Mesodermal cell (in vitro differentiated cells): Measurements from ENCODE around the gene PLD2.
"Not testable (repeated sequence)": the region's sequence is repeated elsewhere in the genome, so short reads cannot be mapped to it uniquely, and the experiment has no call there.

Experiments
- H3K27ac ChIP-seq: 2 replicates; pipeline ENCODE4 v1.7.0; 2013; ENCODE audit warnings: mild to moderate bottlenecking, low read depth, low read length, moderate library complexity; ENCODE audit not compliant: severe bottlenecking
- H3K36me3 ChIP-seq: 2 replicates; pipeline ENCODE4 v1.7.1; 2013; ENCODE audit warnings: mild to moderate bottlenecking, low read length, moderate library complexity; ENCODE audit not compliant: control insufficient read depth, insufficient read depth
- H3K4me1 ChIP-seq: one replicate; pipeline ENCODE4 v1.7.1; 2013; ENCODE audit warnings: mild to moderate bottlenecking, low read length; ENCODE audit not compliant: insufficient read depth, control insufficient read depth, poor library complexity, severe bottlenecking
- H3K4me3 ChIP-seq: 2 replicates; pipeline ENCODE4 v1.7.0; 2013; ENCODE audit warnings: low read length, control low read depth, mild to moderate bottlenecking; ENCODE audit not compliant: insufficient read depth, poor library complexity, severe bottlenecking; ENCODE audit errors: extremely low read depth
- H3K9me3 ChIP-seq: 2 replicates; pipeline ENCODE4 v1.7.1; 2013; ENCODE audit warnings: mild to moderate bottlenecking, low read length, moderate library complexity; ENCODE audit not compliant: control insufficient read depth
- WGBS, 2 experiments: methylation state at CpG; one replicate each; pipeline ENCODE4 v1.1.5; 2013; ENCODE audit warnings: missing lambda C conversion rate in 2 of 2; ENCODE audit not compliant: insufficient coverage in 2 of 2; 5-methylcytosine and 5-hydroxymethylcytosine counted together

Gene PLD2

DNA sequence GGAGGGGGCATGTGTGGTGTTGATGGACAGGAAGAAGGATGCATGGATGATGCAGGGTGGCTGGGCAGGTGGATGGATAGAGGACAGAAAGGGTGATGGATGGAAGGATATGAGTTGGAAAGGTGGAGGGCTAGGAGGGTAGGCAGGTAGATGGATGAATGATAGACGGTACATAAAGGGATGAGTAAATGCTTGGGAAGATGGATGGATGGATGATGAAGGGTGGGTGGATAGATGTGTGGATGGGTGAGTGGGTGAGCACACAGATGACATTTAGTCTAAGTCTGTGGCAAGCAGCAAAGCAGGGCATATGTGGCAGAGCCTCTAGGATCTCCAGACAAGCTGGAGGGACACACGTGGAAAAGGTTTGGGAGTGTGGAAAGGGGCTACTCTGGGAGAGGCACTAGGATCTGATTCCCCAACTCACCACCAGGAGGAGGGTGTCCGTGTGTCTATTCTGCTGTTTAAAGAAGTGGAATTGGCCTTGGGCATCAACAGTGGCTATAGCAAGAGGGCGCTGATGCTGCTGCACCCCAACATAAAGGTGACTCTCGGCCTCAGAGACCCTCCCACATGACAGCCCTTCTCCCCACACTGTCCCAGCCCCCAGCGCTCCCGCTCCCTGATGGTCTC is 8.2 kb downstream of the PLD2 start:
- H3K27ac ChIP-seq: no peak overlapping the region
- no peak overlapping the region for H3K4me3 ChIP-seq
- H3K36me3 ChIP-seq: peaks cover 77% of the 10 kb centered on the region
- H3K9me3 ChIP-seq: no peaks in the 10 kb centered on the region
- WGBS, 2 experiments: 81 to 97% methylated on average over 4 to 5 of the region's 7 CpGs
- no peaks in the 10 kb centered on the region for H3K4me1 ChIP-seq

DNA sequence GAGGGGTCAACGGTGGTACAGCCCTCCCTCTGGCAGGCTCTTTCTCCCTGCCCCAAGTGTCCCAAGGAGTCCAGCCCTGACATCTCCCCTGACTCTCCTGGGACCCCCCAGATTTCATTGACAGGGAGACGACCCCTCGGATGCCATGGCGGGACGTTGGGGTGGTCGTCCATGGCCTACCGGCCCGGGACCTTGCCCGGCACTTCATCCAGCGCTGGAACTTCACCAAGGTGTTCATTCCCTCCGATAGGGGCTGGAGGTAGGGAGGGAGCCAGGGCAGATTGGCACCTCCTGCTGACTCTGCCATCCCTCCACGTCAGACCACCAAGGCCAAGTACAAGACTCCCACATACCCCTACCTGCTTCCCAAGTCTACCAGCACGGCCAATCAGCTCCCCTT is 9.9 kb downstream of the PLD2 start:
- WGBS, 2 experiments: 98 to 99% methylated on average over 6 to 12 of the region's 13 CpGs
- Histone ChIP-seq H3K27ac (no peak overlapping the region), H3K4me1 (no peaks in the 10 kb centered on the region), H3K36me3 (peaks cover 67% of the 10 kb centered on the region), H3K9me3 (no peaks in the 10 kb centered on the region), H3K4me3 (no peak overlapping the region)

DNA sequence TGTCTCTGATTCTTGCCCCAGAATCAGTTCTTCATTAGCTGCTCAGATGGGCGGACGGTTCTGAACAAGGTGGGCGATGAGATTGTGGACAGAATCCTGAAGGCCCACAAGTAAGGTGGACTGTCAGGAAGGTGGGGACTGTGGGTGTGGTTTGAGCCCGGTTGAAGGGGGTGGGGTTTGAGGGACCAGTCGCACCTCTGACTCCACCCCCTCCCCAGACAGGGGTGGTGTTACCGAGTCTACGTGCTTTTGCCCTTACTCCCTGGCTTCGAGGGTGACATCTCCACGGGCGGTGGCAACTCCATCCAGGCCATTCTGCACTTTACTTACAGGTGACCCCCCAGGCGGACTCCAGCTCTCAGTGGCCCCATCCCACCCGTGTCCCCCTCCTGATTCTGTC is 11.3 kb downstream of the PLD2 start:
- no peak overlapping the region for H3K4me3 ChIP-seq
- no peak overlapping the region for H3K27ac ChIP-seq
- H3K9me3 ChIP-seq: no peaks in the 10 kb centered on the region
- H3K4me1 ChIP-seq: no peaks in the 10 kb centered on the region
- WGBS, 2 experiments: 93% methylated on average over 5 to 12 of the region's 12 CpGs
- H3K36me3 ChIP-seq: peaks cover 74% of the 10 kb centered on the region

DNA sequence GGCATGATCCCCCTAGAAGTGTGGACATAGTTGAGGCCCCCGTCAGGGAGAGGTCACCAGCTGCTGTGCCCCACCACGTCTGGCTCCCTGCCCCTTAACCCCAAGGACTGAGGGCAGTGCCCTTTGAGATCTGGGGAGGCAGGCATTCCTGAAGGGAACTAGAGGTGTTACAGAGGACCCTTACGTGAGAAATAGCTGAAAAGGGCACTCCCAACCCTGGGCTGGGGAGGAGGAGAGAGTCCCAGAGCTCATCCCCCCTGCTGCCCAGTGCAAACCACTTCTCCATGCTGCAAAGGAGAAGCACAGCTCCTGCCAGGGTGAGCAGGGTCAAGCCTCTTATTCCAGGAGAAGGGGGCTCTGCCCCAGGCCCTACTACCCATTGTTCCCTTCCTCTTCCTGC is 15.9 kb downstream of the PLD2 start:
- H3K36me3 ChIP-seq: peaks cover 40% of the 10 kb centered on the region
- no peaks in the 10 kb centered on the region for H3K4me1 ChIP-seq
- H3K27ac ChIP-seq: no peak overlapping the region
- WGBS, 2 experiments: 87 to 90% methylated on average over 2 to 3 of the region's 3 CpGs
- no peaks in the 10 kb centered on the region for H3K9me3 ChIP-seq
- no peak overlapping the region for H3K4me3 ChIP-seq

DNA sequence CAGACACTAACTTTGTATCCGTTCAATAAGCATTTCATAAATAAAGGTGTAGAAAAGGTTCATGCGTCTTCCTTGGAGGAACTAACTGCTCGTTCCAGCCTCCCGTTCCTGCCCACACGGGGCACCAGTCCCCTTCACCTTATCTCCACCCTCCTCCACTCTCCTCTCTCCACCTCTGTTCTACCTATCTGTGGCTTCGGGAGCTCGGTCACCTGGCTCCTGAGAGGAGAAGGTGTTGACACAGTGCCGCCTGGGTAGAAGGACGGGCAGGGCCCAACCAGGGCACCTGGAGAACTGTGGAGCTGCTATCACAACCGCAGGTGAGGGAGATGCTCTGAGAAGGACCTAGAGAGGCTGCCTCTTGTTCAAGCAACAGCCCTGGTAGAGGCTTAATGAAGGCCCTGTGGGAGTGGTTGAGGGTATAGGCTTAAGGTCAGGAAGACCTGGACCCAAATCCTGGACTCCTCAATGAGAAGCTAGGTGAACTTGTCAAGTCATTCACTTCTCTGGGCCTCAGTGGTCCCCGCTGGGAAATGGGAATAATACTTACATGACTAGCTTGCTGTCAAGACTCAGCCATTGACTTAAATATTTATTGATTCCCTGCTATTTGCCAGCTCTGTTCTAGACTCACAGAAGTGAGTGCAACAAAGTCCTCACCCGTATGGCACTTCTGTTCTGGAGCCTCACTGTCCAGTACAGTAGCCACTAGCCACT is 16.6 kb downstream of the PLD2 start:
- Histone ChIP-seq H3K9me3 (no peaks in the 10 kb centered on the region), H3K36me3 (peaks cover 33% of the 10 kb centered on the region), H3K27ac (no peak overlapping the region), H3K4me1 (no peaks in the 10 kb centered on the region), H3K4me3 (no peak overlapping the region)
- 92 to 96% methylated on average over 9 to 11 of the region's 12 CpGs for WGBS, 2 experiments

DNA sequence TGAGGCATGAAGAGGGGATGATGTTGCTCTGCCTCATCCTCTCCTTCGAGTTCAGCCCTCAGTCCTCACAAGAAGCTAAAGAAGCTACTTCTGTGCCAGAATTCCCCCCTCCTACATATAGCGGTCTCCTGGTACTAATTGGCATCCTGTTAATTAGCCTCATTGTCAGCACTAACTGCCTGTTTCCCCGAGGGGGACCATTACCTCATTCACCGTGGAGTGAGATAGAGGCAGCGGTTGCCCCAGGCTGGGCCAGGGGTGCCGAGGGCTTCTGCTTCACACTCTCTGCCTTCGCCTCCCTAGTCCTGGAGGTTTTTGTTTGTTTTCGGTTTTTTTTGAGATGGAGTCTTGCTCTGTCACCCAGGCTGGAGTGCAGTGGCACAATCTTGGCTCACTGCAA is 20.4 kb downstream of the PLD2 start:
- Histone ChIP-seq H3K36me3 (peaks cover 13% of the 10 kb centered on the region), H3K9me3 (no peaks in the 10 kb centered on the region), H3K27ac (no peak overlapping the region), H3K4me3 (no peak overlapping the region), H3K4me1 (no peaks in the 10 kb centered on the region)
- 47 to 66% methylated on average over 3 to 6 of the region's 8 CpGs for WGBS, 2 experiments

DNA sequence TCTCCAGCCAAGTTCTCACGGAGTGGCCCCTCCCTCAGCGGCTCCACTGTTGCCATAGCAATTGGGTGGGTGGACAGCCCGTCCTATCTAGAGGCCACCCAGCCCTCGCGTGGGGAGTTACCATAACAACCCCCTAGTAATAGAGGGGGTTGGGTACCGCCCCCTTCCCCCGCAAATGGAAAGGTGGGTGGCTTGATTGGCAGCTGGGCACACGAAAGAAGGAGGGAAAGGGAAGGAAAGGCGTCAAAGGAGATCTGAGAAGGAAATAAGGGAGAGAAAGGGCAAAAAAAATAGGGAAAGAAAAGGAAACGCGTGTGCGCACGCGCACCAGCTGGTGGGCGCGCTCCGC is 25.9 kb downstream of the PLD2 start:
- Histone ChIP-seq H3K4me3 (peak overlapping the region; percentile 85), H3K27ac (peak overlapping the region; percentile 71), H3K36me3 (peaks cover 12% of the 10 kb centered on the region), H3K4me1 (peaks cover 14% of the 10 kb centered on the region)
- 0 to 2% methylated on average over 10 of the region's 17 CpGs for WGBS, 2 experiments
- not testable (repeated sequence) for H3K9me3 ChIP-seq

DNA sequence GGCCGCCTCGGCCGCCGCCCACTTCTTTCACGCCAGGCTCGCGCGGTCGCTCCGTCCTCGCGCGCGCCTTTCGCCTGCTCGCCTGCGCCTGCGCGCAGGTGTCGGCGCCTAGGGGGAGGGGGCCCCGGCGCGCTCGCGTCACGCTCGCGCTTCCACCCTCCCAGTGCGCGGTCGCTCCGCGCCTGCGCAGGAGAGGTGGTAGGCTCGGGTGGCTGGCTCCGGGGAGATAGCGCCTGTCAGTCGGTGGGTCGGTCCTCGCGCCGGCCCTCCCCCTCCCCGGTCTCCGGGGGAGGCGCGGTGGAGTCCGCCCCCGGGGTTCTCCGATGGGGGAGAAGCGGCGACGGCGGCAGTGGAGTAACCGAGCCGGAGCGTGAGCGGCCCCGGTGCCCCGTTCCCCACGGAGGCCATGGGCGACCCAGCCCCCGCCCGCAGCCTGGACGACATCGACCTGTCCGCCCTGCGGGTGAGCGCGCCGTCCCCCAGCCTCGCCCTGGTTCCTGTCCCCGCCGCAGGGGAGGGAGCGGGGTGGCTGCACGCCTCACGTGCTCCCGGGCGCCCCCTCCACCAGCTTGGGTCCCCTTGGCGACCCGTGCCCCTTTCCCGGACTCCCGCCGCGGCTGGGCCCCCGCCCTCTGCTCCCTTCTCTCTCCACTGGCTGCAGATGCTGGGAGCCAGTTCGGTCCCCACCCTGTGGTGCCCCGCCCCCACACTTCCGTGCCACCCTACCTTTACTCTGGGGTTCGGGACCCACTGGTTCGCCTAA is 26.4 kb downstream of the PLD2 start, which contains the start of gene MINK1:
TSS of gene MINK1 (plus strand) at position 163 of the 763 bp plus-strand sequence. CDS start at position 407, 244 bp downstream.
- Histone ChIP-seq H3K4me3 (peak within 1 kb of the TSS; percentile 85), H3K36me3 (peaks cover 18% of the 10 kb centered on the region), H3K27ac (peak within 1 kb of the TSS; percentile 71), H3K4me1 (peaks cover 15% of the 10 kb centered on the region), H3K9me3 (no peaks in the 10 kb centered on the region)
- WGBS, 2 experiments: 0% methylated on average over 47 to 56 of the region's 91 CpGs

DNA sequence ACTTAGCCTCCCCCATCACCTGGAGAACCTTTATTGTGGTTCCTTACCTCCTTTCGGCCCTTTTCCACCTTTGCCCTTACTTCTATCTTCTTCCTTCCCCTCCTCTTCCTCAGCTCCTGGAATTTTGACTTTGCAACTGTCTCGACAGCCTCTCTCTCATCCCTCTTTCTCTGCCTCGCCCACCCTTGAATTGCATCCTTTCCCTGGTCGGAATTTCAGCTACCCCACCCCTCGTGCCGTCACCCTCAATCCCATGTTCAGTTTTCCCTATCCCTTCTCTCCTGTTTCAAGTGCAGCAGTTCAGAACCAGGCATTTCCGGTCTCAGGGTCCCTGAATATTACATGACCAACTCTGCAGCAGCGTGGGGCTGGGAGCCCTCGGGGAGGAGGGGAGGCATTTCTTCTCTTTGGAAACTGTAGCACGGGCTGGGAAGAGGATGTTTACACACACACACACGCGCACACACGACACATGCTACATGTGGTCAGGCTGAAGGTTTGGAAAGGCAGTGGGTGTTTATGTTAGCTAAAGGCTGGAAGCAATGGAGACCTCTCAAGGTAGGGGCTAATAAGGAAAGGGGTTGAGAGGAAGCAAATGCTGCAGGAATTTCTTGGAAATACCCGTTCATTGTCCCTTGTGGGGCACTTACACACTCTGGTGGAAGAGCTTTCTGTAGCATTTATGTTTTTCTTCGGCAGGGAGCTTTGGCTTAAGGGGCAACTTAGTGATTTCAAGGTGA is 27.2 kb downstream of the PLD2 start:
- Histone ChIP-seq H3K9me3 (no peaks in the 10 kb centered on the region), H3K4me3 (peak overlapping the region; percentile 85), H3K27ac (peak overlapping the region; percentile 67), H3K36me3 (peaks cover 22% of the 10 kb centered on the region), H3K4me1 (peaks cover 21% of the 10 kb centered on the region)
- 13 to 17% methylated on average over 9 to 10 of the region's 15 CpGs for WGBS, 2 experiments

DNA sequence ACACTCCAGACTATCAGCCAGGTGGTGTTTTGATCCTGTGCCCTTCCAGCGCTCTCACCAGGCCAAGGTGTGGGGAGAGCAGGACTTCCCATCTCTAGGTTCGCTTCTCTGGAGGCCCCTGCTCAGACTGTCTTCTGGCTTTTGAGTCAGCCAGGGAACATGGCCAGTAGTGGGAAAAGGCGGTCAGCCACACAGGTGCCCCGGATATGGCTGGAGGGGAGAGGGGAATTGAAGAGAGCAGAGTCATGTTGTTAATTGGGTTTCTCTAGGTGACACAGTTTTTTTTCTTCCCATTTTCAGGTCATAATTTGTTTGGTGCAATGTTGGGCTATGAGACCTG is 27.7 kb downstream of the PLD2 start:
- Histone ChIP-seq H3K4me1 (peaks cover 22% of the 10 kb centered on the region), H3K27ac (peak overlapping the region; percentile 67), H3K9me3 (no peaks in the 10 kb centered on the region), H3K36me3 (peaks cover 26% of the 10 kb centered on the region), H3K4me3 (peak overlapping the region; percentile 85)
- 87 to 94% methylated on average over 2 to 3 of the region's 4 CpGs for WGBS, 2 experiments
